Right ventricle myocardium superior (tissue), 1 donor: ENCODE results near the gene ITGA1. TPM values are rescaled to one million over a fixed set of nuclear protein-coding genes. Genes with fewer than 3 reads are reported as not detected.
A peak's percentile ranks its signal among the peaks of the same experiment; 100 is the strongest.

Experiments used
- ATAC-seq: fragments of 200-7000 bp; cut with Tn5 transposase; one replicate; pipeline ENCODE4 v1.9.1; 2020; ENCODE audit warnings: mild to moderate bottlenecking; ENCODE audit not compliant: poor library complexity
- DNase-seq: peaks from one replicate; pipeline ENCODE4 v3.0.0-alpha.2; 2020
- intact Hi-C: fragments of 100-400 bp; cut with DNase I; formaldehyde crosslinking; loops from one replicate; pipeline ENCODE4 v1.11.2; 2022
- total RNA-seq: library from RNA; stranded (reverse); fragmentation: NEBNext Ultra II Directional; extraction: Animal tissue kit (Norgen Biotek cat#: 25700); gene quantifications from one replicate; pipeline ENCODE4 v1.2.1, GENCODE V29; 2021
- donor health status: DM: no; HTN: yes; CAD: no; lungs with severe emphysema.

The ITGA1 gene
- total RNA-seq, 1 donor from 2014 or later, result 23.6 TPM

DNA sequence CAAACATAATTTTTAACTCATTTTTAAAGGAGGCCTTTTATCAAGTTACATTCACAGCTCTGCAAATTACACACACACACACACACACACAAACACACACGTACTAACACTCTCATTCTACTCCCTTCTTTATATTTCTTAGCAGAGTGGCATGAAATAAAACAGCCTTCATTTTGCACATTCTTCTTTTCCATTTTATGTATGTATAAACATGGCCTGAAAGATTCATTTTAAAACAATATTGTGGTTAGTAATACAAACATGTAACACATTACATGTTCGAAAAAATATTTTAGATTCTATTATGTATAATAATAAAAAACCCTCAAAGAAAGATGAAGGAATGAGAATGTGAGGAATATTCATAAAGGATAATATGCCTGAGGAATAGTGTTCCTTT, 115.4 kb downstream of the ITGA1 start:
- DNase-seq, result no peak
- intact Hi-C loops, result no loop called here
- no peak for ATAC-seq

DNA sequence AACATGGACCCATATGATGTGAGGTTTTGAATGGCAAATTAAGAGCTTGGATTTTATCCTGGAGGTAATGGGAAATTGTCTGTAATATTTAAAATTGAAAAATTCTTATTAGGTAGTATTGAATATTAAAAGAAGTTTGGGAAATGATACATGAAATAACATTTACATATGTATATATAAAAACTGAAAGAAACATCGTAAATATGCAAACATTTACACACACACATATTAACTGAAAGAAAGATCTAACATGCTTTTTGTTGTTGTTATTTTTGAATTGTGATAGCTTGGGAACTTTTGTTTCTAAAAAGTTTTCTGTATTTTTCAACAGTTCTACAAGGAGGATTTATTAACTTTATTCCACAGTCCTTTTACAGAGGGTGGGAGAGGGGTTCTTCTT, 118.6 kb downstream of the ITGA1 start:
- ATAC-seq, result no peak
- no peak for DNase-seq
- intact Hi-C loops, result no loop called here

DNA sequence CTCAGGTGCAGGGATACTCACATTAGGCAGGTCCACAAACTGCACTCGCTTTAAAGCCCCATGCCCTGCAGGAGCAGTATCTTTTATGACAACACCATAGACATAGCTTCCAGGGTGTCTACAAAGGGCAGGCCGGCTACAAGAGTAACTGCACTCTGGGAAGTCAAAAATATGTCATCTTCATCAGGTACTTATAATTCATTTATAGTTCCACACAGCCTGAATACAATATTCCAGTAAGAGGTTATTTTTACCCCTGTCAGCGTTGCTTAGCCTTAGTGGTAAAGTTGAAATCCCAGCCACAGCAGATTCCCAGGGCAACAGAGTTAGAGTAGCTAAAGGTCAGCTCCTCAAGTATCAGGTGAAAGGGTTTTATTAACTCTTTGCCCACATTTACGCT, 119.1 kb downstream of the ITGA1 start:
- DNase-seq, result no peak
- intact Hi-C loops, result no loop called here
- ATAC-seq, result peak; percentile 12

DNA sequence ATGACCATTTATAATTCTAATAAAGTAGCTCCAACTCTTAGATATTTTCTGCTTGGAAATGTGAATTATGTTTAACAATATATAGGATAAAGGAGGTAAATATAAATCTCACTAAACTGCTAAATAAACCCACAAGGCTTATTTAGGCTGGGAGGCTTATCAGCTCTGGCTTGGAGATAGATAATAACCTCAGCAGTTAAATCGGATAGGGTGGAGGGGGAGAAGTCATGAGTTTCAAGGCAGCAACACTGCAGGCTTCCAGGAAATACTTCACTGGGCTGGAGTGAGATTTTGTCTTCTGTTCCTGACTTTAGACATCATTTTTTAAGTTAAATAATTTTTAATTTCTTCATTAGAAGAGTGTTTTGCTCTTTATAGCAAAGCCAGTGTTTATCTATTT, 121.5 kb downstream of the ITGA1 start:
- ATAC-seq, result no peak
- no peak for DNase-seq
- intact Hi-C loops, result no loop called here

DNA sequence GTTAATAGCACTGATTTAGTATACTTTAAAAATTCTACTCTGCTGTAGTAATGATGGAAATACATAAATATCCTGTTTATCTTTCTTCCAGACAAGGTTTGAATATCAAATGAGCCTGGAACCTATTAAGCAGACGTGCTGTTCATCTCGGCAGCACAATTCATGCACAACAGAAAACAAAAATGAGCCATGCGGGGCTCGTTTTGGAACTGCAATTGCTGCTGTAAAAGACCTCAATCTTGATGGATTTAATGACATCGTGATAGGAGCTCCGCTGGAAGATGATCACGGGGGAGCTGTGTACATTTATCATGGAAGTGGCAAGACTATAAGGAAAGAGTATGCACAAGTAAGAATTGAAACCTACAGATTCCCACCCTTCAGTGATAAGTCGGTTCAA, 122.4 kb downstream of the ITGA1 start:
- intact Hi-C loops, result no loop called here
- DNase-seq, result no peak
- no peak for ATAC-seq

DNA sequence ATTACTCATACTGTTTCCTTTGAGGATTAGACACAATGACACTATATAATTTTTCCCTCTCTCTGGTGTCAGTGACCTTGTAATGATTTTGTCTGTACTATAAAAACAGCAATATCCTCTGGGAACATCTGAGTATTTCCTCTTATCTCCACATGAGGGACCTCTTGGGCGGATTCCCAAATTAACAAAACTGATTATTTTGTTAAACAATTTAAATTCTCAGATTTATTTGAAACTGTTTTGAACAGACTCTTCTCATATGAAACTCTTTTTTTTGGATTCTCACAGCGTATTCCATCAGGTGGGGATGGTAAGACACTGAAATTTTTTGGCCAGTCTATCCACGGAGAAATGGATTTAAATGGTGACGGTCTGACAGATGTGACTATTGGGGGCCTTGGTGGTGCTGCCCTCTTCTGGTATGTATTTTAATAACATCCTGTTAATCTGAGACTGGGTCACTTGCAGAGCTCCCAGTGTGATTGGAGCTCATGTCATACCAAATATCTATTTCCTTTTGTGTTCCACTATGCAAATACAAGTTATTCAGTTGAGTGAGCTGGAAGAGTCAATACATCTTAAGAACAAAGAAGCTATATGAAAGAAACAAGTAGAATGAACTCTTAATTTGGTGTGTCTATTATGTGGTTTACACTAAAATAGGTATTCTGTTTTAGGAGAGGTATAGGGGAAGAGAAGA, 127.6 kb downstream of the ITGA1 start:
- ATAC-seq (peak; percentile 98), DNase-seq (peak; percentile 39)
- intact Hi-C loops, result loop anchor here (5.0 kb wide), 2 partner anchors 128 to 223 kb away; partner anchors contain the start of genes ITGA1 and PELO

DNA sequence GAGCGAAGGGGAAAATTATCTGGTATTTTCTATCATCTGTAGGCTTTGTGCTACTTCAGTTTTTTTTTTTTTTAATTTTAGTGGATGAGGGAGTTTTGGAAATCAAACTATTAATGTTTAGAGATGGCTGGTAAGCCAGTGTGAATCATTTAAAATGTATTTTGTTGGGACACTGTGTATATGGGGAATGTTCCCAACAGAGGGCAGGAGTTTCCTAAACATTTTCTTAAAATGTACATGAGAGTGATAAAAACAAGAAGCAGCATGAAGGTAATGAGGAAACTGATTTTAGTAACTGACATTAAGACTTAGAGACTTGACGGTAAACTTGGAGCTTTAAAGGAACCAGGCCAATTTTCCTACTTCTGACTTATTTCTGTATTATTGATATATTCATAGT, 133.2 kb downstream of the ITGA1 start:
- intact Hi-C loops, result no loop called here
- DNase-seq, result no peak
- no peak for ATAC-seq

DNA sequence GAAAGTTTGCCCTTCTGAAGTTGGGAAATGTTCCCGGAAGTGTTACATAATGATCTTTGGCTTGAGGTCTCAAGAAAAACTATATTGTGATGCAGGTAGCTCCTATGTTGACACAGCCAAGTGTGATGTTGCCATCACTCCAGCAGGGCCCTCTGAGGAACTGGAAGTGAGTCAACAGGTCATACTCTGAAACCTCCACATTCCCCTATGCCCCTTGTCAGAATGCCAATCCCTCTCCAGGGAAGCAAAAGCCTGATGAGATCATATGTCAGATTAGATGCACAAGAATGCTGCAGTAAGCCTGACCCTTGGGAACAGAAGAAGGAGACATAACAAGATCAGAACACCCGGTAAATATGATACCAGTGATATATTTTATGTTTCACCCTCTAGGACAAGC, 134.7 kb downstream of the ITGA1 start:
- intact Hi-C loops, result no loop called here
- DNase-seq (no peak), ATAC-seq (no peak)

DNA sequence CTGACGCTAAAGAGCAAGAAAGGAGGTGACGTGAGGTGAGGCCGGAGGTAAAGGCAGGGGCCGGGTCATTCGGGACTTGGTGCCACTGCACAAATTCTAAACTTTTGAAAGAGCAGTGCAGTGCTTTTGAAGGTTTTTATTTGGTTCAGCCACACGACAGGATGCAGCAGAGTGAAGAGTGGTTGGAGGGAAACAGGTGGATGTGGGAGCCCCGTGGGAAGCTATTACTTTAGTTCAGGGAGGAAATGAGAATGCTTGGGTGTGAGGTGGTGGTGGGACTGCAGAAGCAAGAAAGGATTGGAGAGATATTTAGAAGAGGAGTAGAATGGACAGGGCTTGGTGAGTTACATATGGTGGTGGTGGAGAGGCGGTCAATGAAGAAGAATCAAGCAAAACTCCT, 136.7 kb downstream of the ITGA1 start:
- intact Hi-C loops, result no loop called here
- ATAC-seq, result no peak
- no peak for DNase-seq

DNA sequence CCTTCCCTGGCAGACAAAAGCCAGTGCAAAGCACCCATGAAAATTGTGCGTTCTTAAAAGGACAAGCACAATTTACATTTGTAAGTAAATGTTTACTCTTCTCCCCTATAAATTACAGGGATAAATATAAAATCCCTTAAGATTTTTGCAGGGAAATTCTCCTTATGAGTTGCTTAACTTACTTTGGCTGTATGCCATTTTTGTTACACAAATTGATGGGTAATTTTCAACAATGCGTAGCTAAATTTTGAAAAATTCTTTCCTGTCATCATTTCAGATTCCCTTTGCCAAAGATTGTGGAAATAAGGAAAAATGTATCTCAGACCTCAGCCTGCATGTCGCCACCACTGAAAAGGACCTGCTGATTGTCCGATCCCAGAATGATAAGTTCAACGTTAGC, 137.3 kb downstream of the ITGA1 start:
- ATAC-seq, result no peak
- intact Hi-C loops, result no loop called here
- no peak for DNase-seq

DNA sequence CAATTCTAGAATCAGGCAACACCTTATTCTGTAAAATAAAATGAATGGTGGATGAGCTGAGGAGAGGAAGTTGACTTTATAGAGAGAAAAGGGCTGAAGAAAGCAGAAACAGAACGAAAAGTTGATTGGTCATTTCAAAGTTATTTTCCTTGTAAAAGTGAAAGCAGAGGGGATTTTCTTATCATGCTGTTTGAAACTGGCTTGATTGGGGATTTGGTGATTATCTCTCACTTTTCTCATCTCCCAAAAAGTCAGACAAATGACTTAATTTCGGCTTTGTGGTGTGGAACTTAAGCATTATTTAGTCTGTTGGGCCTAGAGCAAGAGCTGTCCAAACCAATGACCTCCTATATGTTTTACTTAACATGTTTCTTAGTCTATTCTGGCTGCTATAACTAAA, 141.0 kb downstream of the ITGA1 start:
- no peak for ATAC-seq

DNA sequence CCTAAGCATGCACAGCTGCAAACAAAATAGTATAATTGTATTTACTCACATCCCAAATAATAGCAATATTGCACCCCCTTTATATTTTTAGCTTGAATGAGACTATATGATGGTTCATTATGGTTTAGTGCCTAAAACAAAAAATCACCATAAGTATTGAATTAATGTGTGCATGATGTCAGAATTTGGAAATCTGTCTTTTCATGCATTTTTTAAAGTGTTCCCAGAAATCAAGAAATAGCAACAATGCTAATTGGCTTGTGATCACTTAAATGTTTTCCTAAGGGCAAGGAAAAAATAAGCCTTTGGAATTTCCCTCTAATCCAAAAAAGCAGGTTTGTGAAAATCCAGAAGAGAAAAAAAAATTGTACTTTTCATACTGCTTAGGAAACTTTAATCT, 150.5 kb downstream of the ITGA1 start:
- DNase-seq (no peak), ATAC-seq (no peak)
- intact Hi-C loops, result no loop called here

More for the DNA sequence above, 141.0 kb downstream of the ITGA1 start:
- intact Hi-C loops, result no loop called here
- DNase-seq, result no peak

DNA sequence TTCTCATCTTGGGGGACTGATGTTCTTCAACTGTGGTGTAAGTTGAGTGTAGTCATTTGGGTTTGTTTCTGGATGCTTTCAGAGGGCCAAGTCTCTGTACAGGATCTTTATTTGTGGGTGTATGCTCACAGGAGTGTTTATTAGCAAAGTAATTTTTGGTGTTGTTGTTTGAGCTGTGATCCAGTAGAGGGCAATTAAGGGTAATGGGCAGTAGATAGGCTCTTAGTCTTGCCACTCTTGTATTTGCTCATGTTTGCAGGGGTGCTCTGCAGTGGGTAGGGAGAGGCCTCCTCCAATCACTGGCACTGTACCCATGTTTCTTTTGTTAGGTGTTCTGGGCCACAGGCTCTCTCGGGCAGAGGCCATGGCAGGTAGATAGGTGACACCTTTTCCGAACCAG, 155.6 kb downstream of the ITGA1 start:
- intact Hi-C loops, result no loop called here
- DNase-seq, result no peak

DNA sequence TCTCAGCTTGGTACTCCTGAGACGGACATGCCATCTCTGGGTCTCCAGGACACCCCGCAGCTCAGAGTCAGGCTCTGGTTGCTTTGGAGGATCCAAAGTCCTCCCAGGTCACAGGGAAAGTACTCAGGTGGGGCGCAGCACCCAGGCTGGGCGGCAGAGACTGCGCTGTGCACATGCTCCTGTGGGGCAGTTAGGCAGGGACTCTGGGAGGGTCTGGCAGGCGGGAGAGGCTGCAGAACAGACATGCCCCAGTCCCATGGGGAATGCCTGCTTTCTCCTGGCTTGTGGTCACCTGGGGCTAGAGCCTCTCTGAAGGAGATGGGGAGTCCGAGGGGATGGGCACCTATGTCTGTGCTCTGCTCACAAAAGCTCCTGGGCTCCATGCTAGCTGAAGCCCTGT, 156.1 kb downstream of the ITGA1 start:
- no peak for ATAC-seq
- no peak for DNase-seq
- intact Hi-C loops, result no loop called here

More for the DNA sequence above, 155.6 kb downstream of the ITGA1 start:
- no peak for ATAC-seq

DNA sequence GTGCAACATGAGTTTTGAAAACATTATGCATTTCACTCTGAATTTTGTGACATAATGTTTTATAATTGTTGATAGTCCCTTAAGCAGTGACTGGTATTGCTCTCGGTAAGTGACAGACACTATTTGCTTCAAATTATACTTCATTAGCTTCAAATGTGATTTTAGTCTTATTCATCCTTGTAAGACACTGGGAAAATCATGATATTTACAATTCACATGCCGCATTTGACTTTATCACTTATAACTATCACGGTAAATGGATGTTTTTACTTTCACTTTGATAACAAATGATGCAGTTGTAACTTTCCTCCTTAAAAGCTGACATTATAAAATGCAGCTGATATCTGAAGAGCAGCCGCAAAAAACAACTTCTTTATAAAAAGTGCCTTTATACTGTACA, 157.3 kb downstream of the ITGA1 start:
- intact Hi-C loops, result no loop called here
- ATAC-seq (no peak), DNase-seq (no peak)

DNA sequence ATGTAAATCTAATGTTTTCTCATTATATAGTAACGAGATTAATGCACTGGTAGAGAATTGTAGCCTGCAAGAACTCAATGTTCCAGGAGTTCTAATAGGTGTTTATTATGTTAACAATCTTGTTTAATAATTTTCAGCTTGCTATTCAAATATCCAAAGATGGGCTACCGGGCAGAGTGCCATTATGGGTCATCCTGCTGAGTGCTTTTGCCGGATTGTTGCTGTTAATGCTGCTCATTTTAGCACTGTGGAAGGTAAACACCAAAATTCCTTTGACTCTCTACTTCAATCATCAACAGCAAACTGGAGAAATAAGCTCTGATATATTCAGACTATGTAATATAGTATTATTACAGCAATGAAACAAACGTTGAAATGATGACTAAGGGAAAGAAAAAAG, 159.5 kb downstream of the ITGA1 start:
- ATAC-seq (no peak), DNase-seq (no peak)
- intact Hi-C loops, result loop anchor here (2.0 kb wide), 1 partner anchor 150 kb away; no protein-coding TSS in a partner anchor

DNA sequence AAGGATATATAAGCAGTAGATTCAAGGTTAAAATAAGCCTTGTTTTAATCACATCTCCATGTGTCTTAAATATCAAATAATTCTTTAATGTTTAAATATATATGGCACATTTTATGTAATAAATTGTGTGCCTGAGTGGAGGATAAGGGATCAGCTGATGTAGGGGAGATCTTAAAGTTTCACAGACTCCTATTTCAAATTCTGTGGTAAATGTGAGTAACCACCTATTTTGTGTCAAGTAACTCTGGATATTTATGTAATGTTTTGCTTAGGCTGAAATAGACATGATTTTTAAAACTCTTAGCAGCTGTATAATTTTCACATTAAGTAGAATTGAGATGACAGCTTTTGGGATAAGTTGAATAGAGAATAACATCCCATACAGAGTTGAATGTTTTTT, 160.1 kb downstream of the ITGA1 start:
- intact Hi-C loops, result loop anchor here (2.0 kb wide), 1 partner anchor 149 kb away; no protein-coding TSS in a partner anchor
- DNase-seq, result no peak
- no peak for ATAC-seq

DNA sequence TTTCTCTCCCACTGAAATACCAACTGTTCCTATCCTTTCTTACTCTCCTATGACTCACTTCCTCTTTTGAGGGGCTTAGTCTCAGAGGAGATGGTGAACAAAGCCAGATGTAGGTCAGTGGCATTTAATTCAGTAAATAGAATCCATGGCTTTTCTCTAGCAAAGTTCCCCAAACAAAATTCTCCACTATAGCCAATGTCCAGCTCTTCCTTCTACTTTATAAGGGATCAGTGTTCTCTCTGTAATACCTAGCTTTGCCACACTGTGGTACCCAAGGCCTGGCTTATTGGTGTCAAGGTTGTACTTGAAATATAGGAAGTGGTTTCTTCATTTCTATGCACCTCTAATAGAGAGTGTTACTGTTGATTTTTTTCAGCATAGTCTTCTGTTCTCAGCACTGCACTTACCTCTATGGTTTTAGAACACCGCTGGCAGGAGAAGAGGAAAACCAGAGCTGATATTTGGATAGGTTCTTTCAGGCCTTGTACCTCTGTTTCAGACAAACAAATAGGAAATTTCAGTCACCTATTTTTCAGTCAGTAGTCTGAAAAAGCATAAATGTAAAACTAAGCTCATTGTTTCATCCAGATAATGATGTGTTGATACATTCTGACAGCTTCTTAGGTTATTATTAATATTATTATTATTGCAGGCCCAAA, 160.8 kb downstream of the ITGA1 start:
- ATAC-seq (peak; percentile 94), DNase-seq (no peak)
- intact Hi-C loops, result no loop called here

DNA sequence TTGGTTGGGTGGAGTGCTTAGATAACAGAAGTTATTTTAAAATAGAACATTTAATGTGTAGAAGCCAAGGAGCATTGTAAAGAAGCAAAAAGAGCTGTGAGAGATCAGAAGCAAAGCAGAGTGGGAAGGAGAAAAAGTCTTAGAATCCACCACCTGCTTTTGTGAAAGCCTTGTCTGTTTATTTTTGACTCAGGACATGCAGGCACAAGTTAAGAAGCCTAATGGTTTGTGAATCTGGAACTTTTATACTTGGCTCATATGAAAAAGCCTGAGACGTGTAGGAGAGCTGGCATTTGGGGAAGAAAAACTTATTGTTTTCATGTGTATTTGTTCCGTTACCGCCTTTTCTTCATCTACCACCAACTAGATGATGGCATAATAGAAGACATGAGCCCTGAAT, 163.0 kb downstream of the ITGA1 start:
- ATAC-seq (no peak), DNase-seq (no peak)
- intact Hi-C loops, result no loop called here

DNA sequence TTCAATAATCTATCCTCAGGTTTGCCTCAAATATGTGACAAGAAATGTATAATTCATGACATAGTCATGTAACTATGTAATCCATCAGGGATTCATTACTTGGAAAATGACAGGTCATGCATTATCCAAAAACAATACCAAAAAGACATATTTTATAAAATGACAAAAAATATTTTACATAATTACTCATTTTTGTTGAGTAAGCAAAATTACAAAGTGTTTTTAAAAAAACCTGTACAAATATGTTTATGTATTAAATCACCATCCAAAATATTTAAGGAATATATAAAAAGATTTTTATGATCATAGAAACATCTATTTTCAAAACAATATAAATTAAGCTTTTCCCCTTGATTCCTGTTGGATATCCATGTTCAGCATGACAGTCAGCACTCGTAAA, 164.8 kb downstream of the ITGA1 start:
- intact Hi-C loops, result no loop called here
- ATAC-seq, result no peak
- DNase-seq, result no peak

DNA sequence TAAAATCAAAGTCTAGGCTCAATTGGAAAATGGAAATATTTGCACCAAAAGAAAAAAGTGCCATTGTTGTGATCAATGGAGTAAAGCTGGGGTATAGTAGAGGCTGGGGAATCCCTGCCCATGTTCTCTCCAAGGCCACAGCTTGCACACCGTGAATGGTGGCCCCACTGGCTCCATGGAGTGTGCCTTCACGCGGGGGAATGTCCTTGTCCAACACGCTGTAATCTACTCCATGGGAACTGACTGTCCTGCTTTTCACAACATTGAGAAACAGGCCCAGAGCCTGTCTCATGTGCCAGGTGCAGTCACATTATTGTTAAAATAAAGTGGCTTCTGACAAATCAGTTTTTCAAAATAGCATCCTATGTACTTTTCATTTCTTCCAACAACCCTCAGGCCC, 168.3 kb downstream of the ITGA1 start:
- intact Hi-C loops, result no loop called here
- ATAC-seq (no peak), DNase-seq (no peak)
